Measurements from ENCODE around the gene PER3. TPM values are rescaled to one million over a fixed set of nuclear protein-coding genes. Genes with fewer than 3 reads are reported as not detected.

The PER3 gene
- total and polyA plus RNA-seq, 2 of the 4 experiments (the other 2 are of a cell fraction) = 3.4 to 4.2 TPM

- no peak for TF ChIP-seq RAD21 (IDR thresholded peaks at IDR 0.05; ENCODE audit: low read length)
Observed at GRCh38 chr1:7888248-7889081, 104.4 kb downstream of the PER3 start (continued).

- Histone ChIP-seq H2BK15ac (ENCODE audit: low read depth, low read length) (no peak overlapping the region), H2BK120ac (ENCODE audit: low read depth, low read length) (no peak overlapping the region), H4K8ac (ENCODE audit: low read depth in 2 of 2, low read length in 2 of 2) (no peak overlapping the region), H3K56ac (ENCODE audit: extremely low read depth, insufficient read depth, low read length) (no peak overlapping the region), H3K36me3 (ENCODE audit: control insufficient read depth, insufficient read depth, low read length) (no peaks in the 10 kb centered on the region), H3K9me1 (ENCODE audit: insufficient read depth, low read length) (no peaks in the 10 kb centered on the region; the same call in 1 of the 2 replicates), H3K27me3 (ENCODE audit: control insufficient read depth, insufficient read depth, low read length) (peaks cover 6% of the 10 kb centered on the region; the same call in 1 of the 2 replicates), H3K79me1 (ENCODE audit: low read depth in 1 of 2, low read length in 2 of 2) (no peaks in the 10 kb centered on the region), H2AFZ (replicated peaks; ENCODE audit: low read length, poor library complexity) (no peak overlapping the region), H2BK20ac (ENCODE audit: low read depth, low read length) (no peak overlapping the region), H2BK5ac (ENCODE audit: low read depth, low read length, poor library complexity, severe bottlenecking) (no peak overlapping the region), H3K4me1 (ENCODE audit: control insufficient read depth, insufficient read depth, low read length) (peaks cover 2% of the 10 kb centered on the region), H3K4me2 (ENCODE audit: low read depth, low read length) (no peak overlapping the region), H2AK9ac (replicated peaks; ENCODE audit: low read depth, low read length, poor library complexity) (no peak overlapping the region), H3K4ac (ENCODE audit: low read depth, low read length) (no peak overlapping the region), H3K27ac (ENCODE audit: insufficient read depth, low read length) (no peak overlapping the region), H3K4me3 (ENCODE audit: insufficient read depth, low read depth, low read length) (no peak overlapping the region), H4K91ac (ENCODE audit: insufficient read depth, low read depth, low read length) (no peak overlapping the region), H3K14ac (replicated peaks; ENCODE audit: low read depth, low read length) (no peak overlapping the region), H3K9me3 (ENCODE audit: control insufficient read depth, insufficient read depth, low read length) (no peaks in the 10 kb centered on the region), H2AK5ac (ENCODE audit: low read depth, low read length) (no peak overlapping the region), H3K9ac (ENCODE audit: low read depth, low read length) (no peak overlapping the region), H3K18ac (ENCODE audit: low read depth, low read length) (no peak overlapping the region), H4K5ac (ENCODE audit: low read depth, low read length) (no peak overlapping the region), H3K23ac (ENCODE audit: low read depth, low read length) (no peak overlapping the region), H4K20me1 (ENCODE audit: insufficient read depth, low read length) (no peaks in the 10 kb centered on the region)
- no peak for DNase-seq
- dilution Hi-C loops (cut with HindIII; ENCODE audit: low sequenced_read_pairs, unreplicated experiment) (no loop called here), in situ Hi-C loops (cut with MboI; ENCODE audit: low sequenced_read_pairs) (no loop called here), intact Hi-C loops (cut with micrococcal nuclease) (no loop called here)
- no TSS peak for BruUV-seq (replicated peaks)
- WGBS, 2 experiments (ENCODE audit: extremely low coverage in 2 of 2, insufficient read length in 1 of 2) = 100% methylated on average over 1 of the region's 2 CpGs; no CpG with 5 or more reads in 1 of the 2 experiments
- CTCF ChIA-PET = no interaction called here
- TF ChIP-seq MAFK (IDR thresholded peaks at IDR 0.05; ENCODE audit: low read depth, low read length) = no peak
- TF ChIP-seq NFE2L2 (IDR thresholded peaks at IDR 0.05; ENCODE audit: low read depth, low read length) = no peak
- TF ChIP-seq SMC3 (IDR thresholded peaks at IDR 0.05; ENCODE audit: low read depth, low read length) = no peak
- ATAC-seq (ENCODE audit: low read depth) = no peak
- POLR2A ChIA-PET (ENCODE audit: unreplicated experiment) = no interaction called here
Observed at GRCh38 chr1:7890853-7891252, 106.8 kb downstream of the PER3 start.
